Right kidney (tissue), 1 donor: ENCODE data around the gene MADD.

ENCODE experiments used
- DNase-seq: peaks from one replicate; pipeline ENCODE4 v3.0.0-alpha.2; 2016

The MADD gene

GRCh38 chr11:47251751-47252150 is 18.2 kb upstream of the MADD start:
- DNase-seq: no peak

GRCh38 chr11:47253660-47254059 is 16.3 kb upstream of the MADD start:
- DNase-seq: no peak

GRCh38 chr11:47254386-47254785 is 15.5 kb upstream of the MADD start:
- no peak for DNase-seq

- DNase-seq: no peak
Measured at GRCh38 chr11:47256374-47256773, 13.6 kb upstream of the MADD start.

GRCh38 chr11:47257177-47257516 is 12.8 kb upstream of the MADD start:
- no peak for DNase-seq

GRCh38 chr11:47257517-47258316 is 12.2 kb upstream of the MADD start, which contains the start of gene NR1H3:
Gene NR1H3 (plus strand): TSS chr11:47257996. CDS start chr11:47259217, 1,221 bp downstream.
- DNase-seq: peak; percentile 66

- no peak for DNase-seq
Measured at GRCh38 chr11:47258317-47258902, 11.5 kb upstream of the MADD start.

GRCh38 chr11:47259232-47259977 is 10.5 kb upstream of the MADD start:
- DNase-seq: no peak

- DNase-seq: no peak
Measured at GRCh38 chr11:47260366-47260765, 9.6 kb upstream of the MADD start.

- DNase-seq: no peak
Measured at GRCh38 chr11:47261291-47261800, 8.6 kb upstream of the MADD start.

GRCh38 chr11:47264119-47264518 is 5.8 kb upstream of the MADD start:
- no peak for DNase-seq

- no peak for DNase-seq
Measured at GRCh38 chr11:47264521-47264920, 5.4 kb upstream of the MADD start.

- no peak for DNase-seq
Measured at GRCh38 chr11:47267876-47268275, 2.1 kb upstream of the MADD start.

GRCh38 chr11:47268448-47269001 is 1.4 kb upstream of the MADD start:
- DNase-seq: no peak

GRCh38 chr11:47269002-47269828 is 718 bp upstream of the MADD start:
- DNase-seq: peak; percentile 98

GRCh38 chr11:47270331-47271271 is 668 bp downstream of the MADD start:
- DNase-seq: peak; percentile 41

GRCh38 chr11:47271328-47271727 is 1.4 kb downstream of the MADD start:
- no peak for DNase-seq

- no peak for DNase-seq
Measured at GRCh38 chr11:47271961-47272661, 2.2 kb downstream of the MADD start.

- DNase-seq: no peak
Measured at GRCh38 chr11:47272706-47273105, 2.8 kb downstream of the MADD start.
